Vagina (tissue), 2 donors: ENCODE measurements around the gene TMEM163. TPM values are rescaled to one million over a fixed set of nuclear protein-coding genes. Genes with fewer than 3 reads are reported as not detected.

Experiments
- DNase-seq, 2 donors: peaks; one replicate each; pipeline ENCODE4 v3.0.0-alpha.2; 2017; ENCODE audit errors: extremely low spot score in 2 of 2
- H3K27ac ChIP-seq: fragments of 200-600 bp; sonication (generic); one replicate; pipeline ENCODE4 v1.5.1; 2019
- H3K27me3 ChIP-seq: fragments of 200-600 bp; sonication (generic); one replicate; pipeline ENCODE4 v1.5.1; 2019
- H3K36me3 ChIP-seq, 2 donors: fragments of 200-600 bp; sonication (generic); one replicate each; pipeline ENCODE4 v1.5.1; 2017 to 2019
- H3K4me1 ChIP-seq: fragments of 200-600 bp; sonication (generic); one replicate; pipeline ENCODE4 v1.5.1; 2019
- H3K4me3 ChIP-seq, 2 donors: fragments of 200-600 bp; sonication (generic); 1 replicate in 1 of 2; 2 replicates in 1 of 2; pipeline ENCODE4 v1.5.1; 2016 to 2019
- H3K9me3 ChIP-seq: fragments of 200-600 bp; sonication (generic); one replicate; pipeline ENCODE4 v1.5.1; 2019
- CTCF ChIP-seq, 3 experiments: fragments of 450-650 bp in 2 of 3; fragments of 200-600 bp in 1 of 3; sonication (generic) in 1 of 3; IDR thresholded peaks; one replicate each; pipeline ENCODE4 v1.5.1; 2017 to 2019; ENCODE audit warnings: antibody characterized with exemption in 3 of 3, mild to moderate bottlenecking in 2 of 3, moderate library complexity in 2 of 3
- POLR2A ChIP-seq, 2 donors: fragments of 450-650 bp; IDR thresholded peaks; one replicate each; pipeline ENCODE4 v1.6.1; 2017; ENCODE audit warnings: antibody characterized with exemption in 2 of 2, mild to moderate bottlenecking in 2 of 2, moderate library complexity in 2 of 2
- POLR2AphosphoS5 ChIP-seq, 2 donors: sonication (generic); formaldehyde crosslinking; IDR thresholded peaks; one replicate each; pipeline ENCODE4 v1.9.0; 2017; ENCODE audit warnings: antibody characterized with exemption in 2 of 2, mild to moderate bottlenecking in 2 of 2, low read depth in 1 of 2; ENCODE audit not compliant: insufficient read depth in 1 of 2
- intact Hi-C: fragments of 100-400 bp; cut with DNase I; formaldehyde crosslinking; loops from one replicate; pipeline ENCODE4 v1.15.1; 2023
- total RNA-seq: library from RNA; depleted of rRNA; stranded (reverse); fragments of >200 nt; gene quantifications from one replicate; pipeline ENCODE4 v1.2.3, GENCODE V29; 2016

TMEM163 gene
- total RNA-seq, 1 donor from 2014 or later = not detected

DNA sequence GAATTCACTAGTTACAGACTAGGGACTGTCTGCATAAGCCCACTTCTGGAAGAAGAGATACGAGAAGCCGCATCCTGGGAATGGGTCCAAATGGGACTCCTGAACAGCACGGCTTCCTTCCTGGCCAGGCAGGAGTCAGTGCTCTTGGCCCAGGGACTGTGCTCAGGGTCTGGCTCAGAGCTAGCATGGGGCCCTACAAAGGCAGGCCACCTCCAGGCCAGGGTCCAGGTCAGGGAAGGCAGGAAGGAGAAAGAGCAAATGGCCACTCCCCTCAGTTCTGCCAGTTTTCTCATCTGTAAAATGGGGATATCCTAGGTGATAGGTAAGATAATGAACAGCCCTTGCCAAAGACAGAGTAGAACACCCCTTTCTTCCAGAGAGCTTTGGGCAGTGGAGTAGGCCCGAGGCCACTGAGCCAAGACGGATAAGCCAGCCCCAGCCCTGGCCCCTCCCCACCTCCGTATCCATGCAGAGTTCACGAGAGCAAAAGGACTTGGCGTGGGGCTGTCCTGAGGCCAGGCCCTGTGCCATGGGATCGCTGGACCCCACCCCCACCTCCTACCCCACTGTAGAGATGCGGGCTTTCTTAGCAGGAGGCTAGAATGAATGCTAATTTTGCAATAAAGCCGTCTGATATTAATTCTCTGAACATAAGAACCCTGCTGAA lies 274.9 kb downstream of the TMEM163 start:
- no peak for DNase-seq
- no peaks in the 10 kb centered on the region for H3K27me3 ChIP-seq
- no peaks in the 10 kb centered on the region for H3K9me3 ChIP-seq
- H3K27ac ChIP-seq = no peak overlapping the region
- peaks cover 4% of the 10 kb centered on the region for H3K4me1 ChIP-seq
- H3K36me3 ChIP-seq = peaks cover 0 to 10% of the 10 kb centered on the region in 2 donors
- intact Hi-C loops = no loop called here
- TF ChIP-seq CTCF (IDR thresholded peaks at IDR 0.05) = no peak
- TF ChIP-seq POLR2A (IDR thresholded peaks at IDR 0.05) = no peak
- TF ChIP-seq POLR2AphosphoS5 (IDR thresholded peaks at IDR 0.05; ENCODE audit: insufficient read depth in 1 of 2, low read depth in 1 of 2) = no peak
- no peak overlapping the region for H3K4me3 ChIP-seq

DNA sequence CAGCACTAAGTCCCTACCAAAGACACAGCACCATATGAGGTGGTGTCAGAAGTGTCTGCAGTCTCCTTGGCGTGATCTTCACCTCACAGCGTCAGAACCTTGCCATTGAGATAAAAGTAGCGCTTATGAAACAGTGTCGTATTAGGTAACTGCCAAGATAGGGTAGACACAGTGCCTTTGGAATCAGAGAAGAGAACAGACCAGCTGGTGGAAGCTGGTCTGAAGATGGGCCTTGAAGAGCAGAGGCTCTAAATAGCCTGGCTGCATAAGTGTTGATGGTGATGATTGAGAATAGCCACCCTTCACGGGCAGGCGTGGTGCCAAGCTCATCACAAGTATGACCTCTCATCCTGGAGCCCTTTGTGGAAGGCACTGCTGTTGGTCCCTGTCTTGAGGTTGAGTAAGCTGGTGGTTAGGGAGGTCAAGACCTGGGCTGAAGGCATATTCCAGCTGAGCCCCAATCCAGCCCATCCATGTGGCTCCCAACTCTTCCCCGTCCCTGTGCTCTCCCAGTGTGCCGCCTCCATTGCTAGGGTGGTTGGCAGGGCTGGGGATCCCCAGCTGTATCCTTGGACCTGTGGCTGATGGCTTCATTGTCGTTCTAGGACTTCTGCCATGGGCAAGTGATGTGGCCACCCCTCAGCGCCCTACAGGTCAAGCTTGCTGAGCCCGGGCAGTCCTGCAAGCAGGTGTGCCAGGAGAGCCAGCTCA lies 277.5 kb downstream of the TMEM163 start:
- H3K27me3 ChIP-seq = no peaks in the 10 kb centered on the region
- DNase-seq = no peak
- no peak overlapping the region for H3K4me3 ChIP-seq
- H3K4me1 ChIP-seq = peaks cover 4% of the 10 kb centered on the region
- TF ChIP-seq POLR2AphosphoS5 (IDR thresholded peaks at IDR 0.05; ENCODE audit: insufficient read depth in 1 of 2, low read depth in 1 of 2) (no peak), POLR2A (IDR thresholded peaks at IDR 0.05) (no peak), CTCF (IDR thresholded peaks at IDR 0.05) (no peak)
- H3K36me3 ChIP-seq = peaks cover 0 to 6% of the 10 kb centered on the region in 2 donors
- intact Hi-C loops = no loop called here
- H3K9me3 ChIP-seq = no peaks in the 10 kb centered on the region
- H3K27ac ChIP-seq = no peak overlapping the region

DNA sequence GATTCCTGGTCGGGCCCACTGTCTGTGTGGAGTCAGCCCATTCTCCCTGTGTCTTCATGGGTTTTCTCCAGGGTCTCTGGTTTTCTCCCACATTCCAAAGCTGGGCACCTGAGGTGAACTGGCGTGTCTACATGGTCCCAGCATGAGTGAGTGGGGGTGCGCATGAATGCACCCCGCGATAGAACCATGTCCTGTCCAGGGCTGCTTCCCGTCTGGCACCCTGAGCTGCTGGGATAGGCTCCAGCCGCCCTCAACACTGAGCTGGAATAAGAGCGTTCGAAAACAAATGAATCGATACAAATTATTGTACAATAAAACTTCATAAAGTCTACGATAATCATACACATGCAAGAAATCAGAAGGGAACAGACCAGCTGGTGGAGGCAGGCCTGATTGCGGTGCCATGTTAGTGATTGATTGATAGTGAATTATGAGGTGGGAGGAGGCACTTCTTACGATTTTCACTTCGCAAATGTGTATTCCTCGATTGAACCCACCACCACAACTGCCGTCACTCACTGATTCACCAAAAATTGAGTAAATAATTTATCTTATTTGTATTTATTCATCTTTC lies 278.4 kb downstream of the TMEM163 start:
- TF ChIP-seq CTCF (IDR thresholded peaks at IDR 0.05) (no peak), POLR2A (IDR thresholded peaks at IDR 0.05) (no peak)
- peaks cover 0 to 9% of the 10 kb centered on the region in 2 donors for H3K36me3 ChIP-seq
- H3K4me3 ChIP-seq = no peak overlapping the region
- no peaks in the 10 kb centered on the region for H3K4me1 ChIP-seq
- no peak for DNase-seq
- no peak overlapping the region for H3K27ac ChIP-seq
- no peaks in the 10 kb centered on the region for H3K27me3 ChIP-seq
- H3K9me3 ChIP-seq = no peaks in the 10 kb centered on the region
- intact Hi-C loops = no loop called here

DNA sequence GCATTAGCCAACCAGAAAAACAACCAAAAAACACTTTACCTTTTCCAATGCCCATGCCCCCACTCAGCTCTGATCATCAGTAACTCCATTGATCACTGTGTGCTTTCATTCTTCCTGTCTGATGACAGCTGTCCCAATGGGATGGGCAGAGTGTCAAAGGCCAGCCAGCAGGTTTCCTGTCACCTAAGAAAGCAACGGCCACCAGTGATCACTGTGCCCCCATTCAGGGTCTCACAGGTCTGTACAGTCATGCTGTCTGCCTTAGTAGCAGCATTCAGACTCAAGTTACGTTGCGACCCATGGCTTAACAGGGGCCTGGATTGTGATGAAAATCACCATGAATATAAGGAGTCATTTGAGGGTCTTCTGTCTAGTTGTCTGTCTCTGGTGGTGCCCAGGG lies 280.4 kb downstream of the TMEM163 start:
- Histone ChIP-seq H3K27ac (no peak overlapping the region), H3K9me3 (no peaks in the 10 kb centered on the region), H3K27me3 (no peaks in the 10 kb centered on the region), H3K4me1 (no peaks in the 10 kb centered on the region), H3K36me3 (peaks cover 0 to 9% of the 10 kb centered on the region in 2 donors), H3K4me3 (no peak overlapping the region)
- intact Hi-C loops = no loop called here
- DNase-seq = no peak
- TF ChIP-seq POLR2A (IDR thresholded peaks at IDR 0.05) (no peak), CTCF (IDR thresholded peaks at IDR 0.05) (no peak), POLR2AphosphoS5 (IDR thresholded peaks at IDR 0.05; ENCODE audit: insufficient read depth in 1 of 2, low read depth in 1 of 2) (no peak)

DNA sequence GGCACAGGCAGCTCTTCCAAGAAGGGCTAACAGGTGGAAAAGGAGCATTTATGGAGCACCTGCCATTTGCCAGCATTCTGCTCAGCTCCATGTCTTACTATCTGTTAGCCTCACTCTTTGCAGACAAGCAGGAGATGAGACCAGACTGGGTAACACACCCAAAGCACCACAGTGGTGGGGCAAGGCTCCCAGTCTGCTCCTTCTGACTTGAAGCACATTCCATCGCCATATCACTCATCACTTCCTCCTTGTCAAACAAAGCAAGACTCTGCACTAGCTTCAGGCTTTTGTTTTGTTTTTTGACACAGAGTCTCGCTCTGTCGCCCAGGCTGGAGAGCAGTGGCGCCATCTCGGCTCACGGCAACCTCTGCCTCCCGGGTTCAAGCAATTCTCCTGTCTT lies 282.1 kb downstream of the TMEM163 start:
- peaks cover 0 to 4% of the 10 kb centered on the region in 2 donors for H3K36me3 ChIP-seq
- intact Hi-C loops = no loop called here
- TF ChIP-seq POLR2AphosphoS5 (IDR thresholded peaks at IDR 0.05; ENCODE audit: insufficient read depth in 1 of 2, low read depth in 1 of 2) (no peak), CTCF (IDR thresholded peaks at IDR 0.05) (no peak), POLR2A (IDR thresholded peaks at IDR 0.05) (no peak)

More for the DNA sequence above, 282.1 kb downstream of the TMEM163 start:
- no peak overlapping the region for H3K4me3 ChIP-seq
- no peaks in the 10 kb centered on the region for H3K4me1 ChIP-seq
- no peak for DNase-seq
- H3K9me3 ChIP-seq = no peaks in the 10 kb centered on the region
- H3K27ac ChIP-seq = no peak overlapping the region
- H3K27me3 ChIP-seq = no peaks in the 10 kb centered on the region
